ENCODE data around the gene DIAPH2.
"Not testable (repeated sequence)": the region's sequence is repeated elsewhere in the genome, so short reads cannot be mapped to it uniquely, and the experiment has no call there.

The DIAPH2 gene

DNA sequence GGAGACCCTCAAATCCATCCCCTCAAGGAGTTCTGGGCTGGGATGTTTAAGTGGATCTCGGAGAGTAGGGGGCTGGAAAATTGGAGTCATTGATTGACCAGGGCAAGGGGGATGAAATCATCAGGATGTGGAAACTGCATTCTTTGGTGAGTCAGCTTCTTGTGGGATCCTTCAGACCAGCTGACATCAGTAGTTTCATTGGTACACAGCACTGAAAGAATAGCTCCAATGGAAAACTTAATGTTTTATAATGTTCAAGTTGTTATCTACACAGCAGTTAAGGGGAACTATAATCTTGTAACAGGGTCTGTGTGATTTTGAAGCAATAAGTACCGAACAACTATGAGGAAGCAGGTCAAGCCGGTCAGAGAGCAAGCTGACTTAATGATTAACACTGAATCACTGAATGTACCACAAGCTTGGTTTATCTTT lies 705.1 kb downstream of the DIAPH2 start:
- Histone ChIP-seq H3K27me3 (ENCODE audit: control insufficient read depth, insufficient read depth, low read length) (no peaks in the 10 kb centered on the region), H3K9me3 (ENCODE audit: control insufficient read depth, insufficient read depth, low read length) (no peaks in the 10 kb centered on the region), H3K27ac (ENCODE audit: low read length) (no peak overlapping the region), H3K4me3 (ENCODE audit: low read length) (no peak overlapping the region), H3K36me3 (ENCODE audit: control insufficient read depth, insufficient read depth, low read length) (no peaks in the 10 kb centered on the region; the same call in 1 of the 2 replicates), H3K4me1 (ENCODE audit: control insufficient read depth, insufficient read depth, low read length) (no peaks in the 10 kb centered on the region)
- no peak for DNase-seq (ENCODE audit: low read depth, low spot score)
- WGBS (ENCODE audit: insufficient coverage, insufficient read length) = no CpG with 5 or more reads among the region's 3 CpGs

DNA sequence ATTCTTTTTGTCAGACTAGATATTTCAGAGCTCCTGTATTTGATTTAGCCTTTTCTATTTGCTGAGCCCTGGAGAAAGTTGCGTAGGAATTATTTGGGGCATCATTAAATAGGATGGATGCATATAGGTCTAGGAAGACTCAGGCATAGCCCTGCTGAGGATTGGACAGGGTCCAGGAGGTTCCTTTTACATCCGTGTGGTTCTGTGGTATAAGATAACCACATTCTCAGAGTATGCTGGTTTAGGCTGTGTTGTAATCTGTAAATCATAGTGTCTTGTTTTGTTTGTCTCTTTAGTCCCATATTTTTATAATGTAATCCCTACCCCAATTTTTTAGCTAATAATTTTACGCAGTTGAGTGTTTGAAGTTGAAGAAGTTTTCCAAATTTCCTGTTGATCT lies 712.7 kb downstream of the DIAPH2 start:
- no peaks in the 10 kb centered on the region for H3K4me1 ChIP-seq (ENCODE audit: control insufficient read depth, insufficient read depth, low read length)
- no peaks in the 10 kb centered on the region for H3K27me3 ChIP-seq (ENCODE audit: control insufficient read depth, insufficient read depth, low read length)
- H3K9me3 ChIP-seq (ENCODE audit: control insufficient read depth, insufficient read depth, low read length) = no peaks in the 10 kb centered on the region
- no peak overlapping the region for H3K4me3 ChIP-seq (ENCODE audit: low read length)
- no peaks in the 10 kb centered on the region for H3K36me3 ChIP-seq (ENCODE audit: control insufficient read depth, insufficient read depth, low read length)
- DNase-seq (ENCODE audit: low read depth, low spot score) = no peak
- no CpG with 5 or more reads among the region's 3 CpGs for WGBS (ENCODE audit: insufficient coverage, insufficient read length)
- H3K27ac ChIP-seq (ENCODE audit: low read length) = no peak overlapping the region

- Histone ChIP-seq H3K27ac (ENCODE audit: low read length) (no peak overlapping the region), H3K27me3 (ENCODE audit: control insufficient read depth, insufficient read depth, low read length) (no peaks in the 10 kb centered on the region), H3K4me3 (ENCODE audit: low read length) (no peak overlapping the region), H3K9me3 (ENCODE audit: control insufficient read depth, insufficient read depth, low read length) (no peaks in the 10 kb centered on the region), H3K4me1 (ENCODE audit: control insufficient read depth, insufficient read depth, low read length) (no peaks in the 10 kb centered on the region), H3K36me3 (ENCODE audit: control insufficient read depth, insufficient read depth, low read length) (no peaks in the 10 kb centered on the region)
- no peak for DNase-seq (ENCODE audit: low read depth, low spot score)
- no CpG with 5 or more reads among the region's 3 CpGs for WGBS (ENCODE audit: insufficient coverage, insufficient read length)
These were observed 713.4 kb downstream of the DIAPH2 start for GRCh38 chrX:97398030-97398551.

GRCh38 chrX:97399400-97399799 lies 714.8 kb downstream of the DIAPH2 start:
- Histone ChIP-seq H3K27ac (ENCODE audit: low read length) (no peak overlapping the region), H3K4me1 (ENCODE audit: control insufficient read depth, insufficient read depth, low read length) (no peaks in the 10 kb centered on the region), H3K9me3 (ENCODE audit: control insufficient read depth, insufficient read depth, low read length) (no peaks in the 10 kb centered on the region), H3K4me3 (ENCODE audit: low read length) (no peak overlapping the region), H3K27me3 (ENCODE audit: control insufficient read depth, insufficient read depth, low read length) (no peaks in the 10 kb centered on the region), H3K36me3 (ENCODE audit: control insufficient read depth, insufficient read depth, low read length) (no peaks in the 10 kb centered on the region)
- WGBS (ENCODE audit: insufficient coverage, insufficient read length) = no CpG with 5 or more reads among the region's 2 CpGs
- no peak for DNase-seq (ENCODE audit: low read depth, low spot score)

DNA sequence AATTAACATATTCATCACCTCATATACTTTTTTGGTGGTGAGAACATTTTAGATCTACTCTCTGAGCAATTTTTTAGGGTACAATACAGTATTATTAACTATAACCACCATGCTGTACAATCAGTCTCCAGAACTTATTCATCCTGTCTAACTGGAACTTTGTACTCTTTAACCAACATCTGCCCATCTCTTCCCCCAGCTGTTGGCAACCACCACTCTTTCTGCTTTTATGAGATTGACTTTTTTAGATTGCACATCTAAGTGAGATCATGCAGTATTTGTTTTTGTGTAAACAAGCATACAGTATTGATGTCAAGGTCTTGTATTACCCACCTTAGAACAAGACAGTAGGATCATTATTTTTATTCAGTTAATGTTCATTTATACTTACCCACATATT lies 715.9 kb downstream of the DIAPH2 start:
- DNase-seq (ENCODE audit: low read depth, low spot score) = no peak
- Histone ChIP-seq H3K9me3 (ENCODE audit: control insufficient read depth, insufficient read depth, low read length) (no peaks in the 10 kb centered on the region), H3K27me3 (ENCODE audit: control insufficient read depth, insufficient read depth, low read length) (no peaks in the 10 kb centered on the region), H3K4me1 (ENCODE audit: control insufficient read depth, insufficient read depth, low read length) (no peaks in the 10 kb centered on the region), H3K27ac (ENCODE audit: low read length) (no peak overlapping the region), H3K36me3 (ENCODE audit: control insufficient read depth, insufficient read depth, low read length) (no peaks in the 10 kb centered on the region), H3K4me3 (ENCODE audit: low read length) (no peak overlapping the region)

DNA sequence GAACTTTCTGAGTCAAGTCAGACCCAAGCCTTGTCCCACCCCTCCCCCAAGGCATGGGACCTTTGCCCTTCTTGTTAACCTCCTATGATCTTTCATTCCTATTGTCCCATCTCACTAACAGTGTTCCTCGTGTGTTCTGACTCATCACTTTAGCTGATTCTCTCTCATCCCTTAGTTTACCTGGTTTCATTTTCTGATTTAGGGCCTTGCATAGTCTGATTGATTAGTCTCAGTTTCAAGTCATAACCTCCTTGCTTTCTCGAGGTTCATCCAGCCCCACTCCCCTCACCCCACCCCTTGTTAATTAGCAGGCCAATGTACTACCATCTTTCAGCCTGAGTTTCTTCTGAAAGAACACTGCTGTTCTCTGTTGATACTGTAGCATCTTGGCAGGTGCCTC lies 716.5 kb downstream of the DIAPH2 start:
- WGBS (ENCODE audit: insufficient coverage, insufficient read length) = no CpG with 5 or more reads among the region's 2 CpGs
- Histone ChIP-seq H3K27me3 (ENCODE audit: control insufficient read depth, insufficient read depth, low read length) (no peaks in the 10 kb centered on the region), H3K27ac (ENCODE audit: low read length) (no peak overlapping the region), H3K36me3 (ENCODE audit: control insufficient read depth, insufficient read depth, low read length) (no peaks in the 10 kb centered on the region), H3K4me3 (ENCODE audit: low read length) (no peak overlapping the region), H3K9me3 (ENCODE audit: control insufficient read depth, insufficient read depth, low read length) (no peaks in the 10 kb centered on the region), H3K4me1 (ENCODE audit: control insufficient read depth, insufficient read depth, low read length) (no peaks in the 10 kb centered on the region)
- DNase-seq (ENCODE audit: low read depth, low spot score) = no peak

GRCh38 chrX:97401586-97402136 lies 717.0 kb downstream of the DIAPH2 start:
- Histone ChIP-seq H3K9me3 (ENCODE audit: control insufficient read depth, insufficient read depth, low read length) (no peaks in the 10 kb centered on the region), H3K36me3 (ENCODE audit: control insufficient read depth, insufficient read depth, low read length) (no peaks in the 10 kb centered on the region), H3K4me3 (ENCODE audit: low read length) (no peak overlapping the region), H3K27me3 (ENCODE audit: control insufficient read depth, insufficient read depth, low read length) (no peaks in the 10 kb centered on the region), H3K27ac (ENCODE audit: low read length) (no peak overlapping the region), H3K4me1 (ENCODE audit: control insufficient read depth, insufficient read depth, low read length) (no peaks in the 10 kb centered on the region)
- DNase-seq (ENCODE audit: low read depth, low spot score) = no peak

- Histone ChIP-seq H3K4me3 (ENCODE audit: low read length) (no peak overlapping the region), H3K27me3 (ENCODE audit: control insufficient read depth, insufficient read depth, low read length) (no peaks in the 10 kb centered on the region), H3K9me3 (ENCODE audit: control insufficient read depth, insufficient read depth, low read length) (no peaks in the 10 kb centered on the region), H3K36me3 (ENCODE audit: control insufficient read depth, insufficient read depth, low read length) (no peaks in the 10 kb centered on the region), H3K27ac (ENCODE audit: low read length) (no peak overlapping the region), H3K4me1 (ENCODE audit: control insufficient read depth, insufficient read depth, low read length) (no peaks in the 10 kb centered on the region)
- DNase-seq (ENCODE audit: low read depth, low spot score) = no peak
These were observed 717.7 kb downstream of the DIAPH2 start for GRCh38 chrX:97402333-97402732.

DNA sequence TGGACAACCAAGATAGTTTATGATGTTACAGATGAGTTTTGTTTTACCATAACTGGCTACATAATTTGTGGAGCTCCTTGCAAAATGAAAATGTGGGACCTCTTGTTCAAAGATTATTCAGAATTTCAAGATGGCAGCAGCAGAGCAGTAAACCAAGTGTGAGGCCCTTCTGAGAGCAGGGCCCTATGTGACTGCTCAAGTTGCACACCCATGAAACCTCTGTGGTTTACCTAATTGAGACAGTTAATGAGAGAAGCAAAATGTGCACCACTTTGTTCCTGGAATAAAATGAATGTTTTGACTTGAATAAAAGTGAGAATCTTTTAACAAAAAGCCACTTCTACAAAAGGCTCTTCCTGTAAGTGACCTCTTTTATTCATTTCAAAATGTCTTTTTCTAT lies 718.3 kb downstream of the DIAPH2 start:
- Histone ChIP-seq H3K36me3 (ENCODE audit: control insufficient read depth, insufficient read depth, low read length) (no peaks in the 10 kb centered on the region), H3K27ac (ENCODE audit: low read length) (no peak overlapping the region), H3K9me3 (ENCODE audit: control insufficient read depth, insufficient read depth, low read length) (no peaks in the 10 kb centered on the region), H3K4me3 (ENCODE audit: low read length) (no peak overlapping the region), H3K27me3 (ENCODE audit: control insufficient read depth, insufficient read depth, low read length) (no peaks in the 10 kb centered on the region), H3K4me1 (ENCODE audit: control insufficient read depth, insufficient read depth, low read length) (no peaks in the 10 kb centered on the region)
- DNase-seq (ENCODE audit: low read depth, low spot score) = no peak

DNA sequence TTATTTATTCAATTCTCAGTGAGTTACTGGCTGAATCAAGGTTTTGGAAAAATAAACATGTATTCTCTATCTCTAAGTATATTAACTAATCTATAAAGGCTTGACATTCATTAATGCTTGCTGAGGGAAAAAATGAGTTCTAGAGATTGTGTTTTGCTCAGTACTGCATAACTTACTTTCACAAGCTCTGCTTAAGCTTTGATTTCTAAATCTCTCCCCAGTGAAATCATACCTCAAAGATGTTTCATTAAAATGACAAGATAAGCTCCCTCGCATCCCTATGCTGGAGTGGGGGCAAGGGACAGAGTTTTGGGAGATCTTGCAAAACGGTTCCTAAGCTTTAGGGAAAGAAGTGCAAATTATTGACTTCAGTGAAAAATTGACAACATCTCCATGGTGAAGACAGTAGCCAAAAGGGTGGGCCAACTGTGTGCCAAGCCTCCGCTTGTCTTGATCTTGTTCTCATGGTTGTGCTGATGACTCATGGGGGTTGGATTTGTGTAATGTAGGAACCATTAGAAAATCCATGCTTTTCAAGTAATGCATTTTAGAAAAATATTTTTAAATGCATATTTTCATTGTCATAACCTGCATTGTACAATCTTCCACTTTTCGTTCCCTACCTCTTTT lies 720.5 kb downstream of the DIAPH2 start:
- Histone ChIP-seq H3K36me3 (ENCODE audit: control insufficient read depth, insufficient read depth, low read length) (no peaks in the 10 kb centered on the region), H3K27me3 (ENCODE audit: control insufficient read depth, insufficient read depth, low read length) (no peaks in the 10 kb centered on the region), H3K4me3 (ENCODE audit: low read length) (no peak overlapping the region), H3K9me3 (ENCODE audit: control insufficient read depth, insufficient read depth, low read length) (no peaks in the 10 kb centered on the region), H3K27ac (ENCODE audit: low read length) (no peak overlapping the region), H3K4me1 (ENCODE audit: control insufficient read depth, insufficient read depth, low read length) (no peaks in the 10 kb centered on the region)
- no peak for DNase-seq (ENCODE audit: low read depth, low spot score)
- no CpG with 5 or more reads among the region's 4 CpGs for whole genome bisulfite sequencing (ENCODE audit: insufficient coverage, insufficient read length)

DNA sequence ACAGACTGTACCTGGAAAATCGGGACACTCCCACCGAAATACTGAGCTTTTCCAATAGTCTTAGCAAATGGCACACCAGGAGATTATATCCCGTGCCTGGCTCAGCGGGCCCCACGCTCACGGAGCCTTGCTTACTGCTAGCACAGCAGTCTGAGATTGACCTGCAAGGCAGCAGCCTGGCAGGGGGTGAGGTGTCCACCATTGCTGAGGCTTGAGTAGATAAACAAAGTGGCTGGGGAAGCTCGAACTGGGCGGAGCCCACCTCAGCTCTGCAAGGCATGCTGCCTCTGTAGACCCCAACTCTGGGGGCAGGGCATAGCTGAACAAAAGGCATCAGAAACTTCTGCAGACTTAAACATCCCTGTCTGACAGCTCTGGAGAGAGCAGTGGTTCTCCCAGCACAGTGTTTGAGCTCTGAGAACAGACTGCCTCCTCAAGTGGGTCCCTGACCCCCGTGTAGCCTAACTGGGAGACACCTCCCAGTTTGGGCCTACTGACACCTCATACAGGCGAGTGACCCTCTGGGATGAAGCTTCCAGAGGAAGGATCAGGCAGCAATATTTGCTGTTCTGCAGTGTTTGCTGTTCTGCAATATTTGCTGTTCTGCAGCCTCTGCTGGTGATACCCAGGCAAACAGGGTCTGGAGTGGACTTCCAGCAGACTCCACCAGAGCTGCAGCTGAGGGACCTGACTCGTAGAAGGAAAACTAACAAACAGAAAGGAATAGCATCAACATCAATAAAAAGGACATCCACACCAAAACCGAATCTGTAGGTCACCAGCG lies 725.2 kb downstream of the DIAPH2 start:
- not testable (repeated sequence) for H3K27ac ChIP-seq (ENCODE audit: low read length); H3K36me3 ChIP-seq (ENCODE audit: control insufficient read depth, insufficient read depth, low read length); H3K9me3 ChIP-seq (ENCODE audit: control insufficient read depth, insufficient read depth, low read length); H3K4me1 ChIP-seq (ENCODE audit: control insufficient read depth, insufficient read depth, low read length); H3K27me3 ChIP-seq (ENCODE audit: control insufficient read depth, insufficient read depth, low read length); DNase-seq (ENCODE audit: low read depth, low spot score); H3K4me3 ChIP-seq (ENCODE audit: low read length)
- no CpG with 5 or more reads among the region's 13 CpGs for WGBS (ENCODE audit: insufficient coverage, insufficient read length)

Data from iPS DF 6.9 (cell line).